Kidney capillary endothelial cell (primary cell): ENCODE results near the gene TBL1XR1.
A peak's percentile ranks its signal among the peaks of the same experiment; 100 is the strongest.

ENCODE experiments used
- DNase-seq: peaks from one replicate; pipeline ENCODE4 v3.0.0-alpha.2; 2018; ENCODE audit warnings: low spot score

Gene TBL1XR1

DNA sequence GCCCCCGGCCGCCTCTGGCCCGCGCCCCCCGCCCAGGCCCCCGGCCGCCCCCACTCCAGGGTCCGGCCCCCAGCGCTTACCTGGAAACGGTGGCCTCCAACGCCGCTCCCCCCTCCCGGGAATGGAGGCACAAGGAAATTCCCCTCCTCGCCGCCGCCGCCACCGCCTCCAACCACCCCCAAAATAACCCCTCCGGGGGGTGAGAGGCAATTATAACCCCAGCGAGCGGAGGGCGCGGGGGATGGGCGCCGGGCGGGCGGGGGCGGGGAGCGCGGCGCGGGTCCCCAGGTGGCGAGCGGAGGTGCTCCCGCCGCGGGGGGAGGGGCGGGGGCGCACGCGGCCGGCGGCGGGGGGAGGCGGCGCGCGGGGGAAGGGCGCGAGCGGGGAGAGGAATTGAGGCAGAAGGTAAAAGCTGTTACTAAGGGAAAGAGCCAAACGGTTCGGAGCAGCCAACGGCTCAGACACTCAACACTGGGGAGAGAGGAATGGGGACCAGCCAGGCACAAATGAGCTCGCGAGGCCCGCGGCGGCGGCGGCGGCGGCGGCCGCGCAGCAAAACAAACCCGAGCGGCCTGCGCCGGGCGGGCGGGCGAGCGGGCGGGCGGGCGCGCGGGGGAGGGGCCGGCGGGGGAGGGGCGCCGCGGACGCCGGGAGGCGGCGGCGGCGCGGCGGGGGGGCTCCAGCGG, at the start of gene TBL1XR1:
TSS of gene TBL1XR1 (minus strand) at position 442 of the 686 bp plus-strand sequence. CDS start 132,505 bp downstream, outside the sequence.
- DNase-seq = peak; percentile 85

- DNase-seq = no peak
These were observed 48.0 kb upstream of the TBL1XR1 start for GRCh38 chr3:177245250-177245649.

DNA sequence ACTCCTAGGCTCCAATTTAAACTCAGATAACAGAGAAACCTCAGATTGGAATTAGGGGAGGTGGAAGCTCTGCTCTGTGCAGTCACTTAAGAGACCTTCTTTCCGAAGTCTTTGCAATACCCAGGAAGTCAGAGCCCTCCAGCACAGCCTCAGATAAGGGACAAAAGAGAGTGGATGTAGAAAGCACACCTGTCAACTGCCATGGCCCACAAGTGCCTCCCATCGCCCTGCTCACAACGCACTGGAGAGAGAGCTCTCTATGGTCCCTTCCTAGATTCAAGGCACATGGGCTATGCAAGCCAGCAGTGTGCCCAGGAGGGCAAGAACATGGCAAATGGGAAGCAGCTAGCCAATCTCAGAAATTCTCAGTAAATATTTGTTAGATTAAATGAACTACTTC, 47.3 kb upstream of the TBL1XR1 start:
- DNase-seq = no peak

GRCh38 chr3:177238686-177239216, 41.5 kb upstream of the TBL1XR1 start:
- no peak for DNase-seq

- DNase-seq = no peak
These were observed 39.9 kb upstream of the TBL1XR1 start for GRCh38 chr3:177237206-177237605.

- DNase-seq = peak; percentile 28
These were observed 39.4 kb upstream of the TBL1XR1 start for GRCh38 chr3:177236704-177237103.

GRCh38 chr3:177234121-177234520, 36.8 kb upstream of the TBL1XR1 start:
- peak; percentile 47 for DNase-seq

GRCh38 chr3:177231242-177231641, 34.0 kb upstream of the TBL1XR1 start:
- no peak for DNase-seq

GRCh38 chr3:177230641-177231040, 33.4 kb upstream of the TBL1XR1 start:
- DNase-seq = no peak

DNA sequence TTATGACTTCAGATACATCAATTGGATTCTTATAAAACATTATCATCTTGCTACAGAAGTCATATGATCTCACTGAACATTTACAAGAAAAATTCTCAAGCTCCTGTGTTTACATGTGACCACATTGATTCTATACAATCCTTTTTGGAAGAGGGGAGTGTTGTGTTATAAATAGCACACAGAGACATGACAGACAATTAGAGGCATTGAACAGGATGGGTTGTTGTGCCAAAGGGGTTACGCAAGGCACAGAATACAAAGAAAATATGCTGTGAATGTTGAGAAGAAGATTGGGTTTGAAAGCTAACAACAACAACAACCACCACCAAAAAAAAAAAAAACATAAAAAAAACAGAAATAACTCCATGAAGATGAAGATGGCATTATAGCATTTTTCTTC, 32.5 kb upstream of the TBL1XR1 start:
- DNase-seq = no peak

GRCh38 chr3:177228601-177229190, 31.4 kb upstream of the TBL1XR1 start:
- DNase-seq = no peak

DNA sequence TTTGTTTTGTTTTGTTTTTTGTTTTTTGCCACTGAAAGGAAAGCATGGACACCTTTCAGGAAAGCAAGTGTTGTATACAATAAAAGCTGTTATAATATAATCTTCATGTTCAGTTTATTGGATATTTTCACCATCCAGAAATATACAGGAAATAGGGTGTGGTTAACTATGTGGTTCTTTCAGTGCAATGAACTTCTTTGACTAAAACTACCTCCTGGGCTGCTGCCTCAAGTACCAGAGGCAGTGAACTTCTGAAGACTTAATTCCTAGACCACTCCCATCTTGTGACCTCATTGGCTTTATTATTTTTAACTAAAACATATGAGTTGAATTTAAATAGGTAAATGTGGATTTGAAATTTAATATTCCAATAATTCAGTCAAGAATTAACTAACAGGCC, 27.1 kb upstream of the TBL1XR1 start:
- no peak for DNase-seq

DNA sequence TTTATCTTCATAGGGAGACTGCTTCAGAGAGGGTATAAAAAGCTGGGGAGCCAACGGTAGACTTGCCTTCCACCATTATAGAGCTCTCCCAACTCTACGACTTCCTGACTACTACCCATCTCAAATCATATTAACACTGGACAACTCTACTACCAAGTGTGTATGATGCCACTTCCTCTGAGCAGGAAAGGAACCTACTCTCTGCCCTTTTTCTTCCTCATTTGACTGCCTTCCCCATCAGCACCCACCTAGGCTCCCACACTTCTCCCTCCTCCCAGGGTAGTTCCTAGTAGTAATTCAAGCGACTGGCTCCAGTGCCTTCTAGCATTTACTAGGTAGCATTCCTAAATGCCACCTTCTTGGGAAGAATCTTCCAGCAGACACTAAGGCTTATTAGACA, 24.5 kb upstream of the TBL1XR1 start:
- DNase-seq = no peak

GRCh38 chr3:177220136-177220974, 23.1 kb upstream of the TBL1XR1 start:
- DNase-seq = no peak

DNA sequence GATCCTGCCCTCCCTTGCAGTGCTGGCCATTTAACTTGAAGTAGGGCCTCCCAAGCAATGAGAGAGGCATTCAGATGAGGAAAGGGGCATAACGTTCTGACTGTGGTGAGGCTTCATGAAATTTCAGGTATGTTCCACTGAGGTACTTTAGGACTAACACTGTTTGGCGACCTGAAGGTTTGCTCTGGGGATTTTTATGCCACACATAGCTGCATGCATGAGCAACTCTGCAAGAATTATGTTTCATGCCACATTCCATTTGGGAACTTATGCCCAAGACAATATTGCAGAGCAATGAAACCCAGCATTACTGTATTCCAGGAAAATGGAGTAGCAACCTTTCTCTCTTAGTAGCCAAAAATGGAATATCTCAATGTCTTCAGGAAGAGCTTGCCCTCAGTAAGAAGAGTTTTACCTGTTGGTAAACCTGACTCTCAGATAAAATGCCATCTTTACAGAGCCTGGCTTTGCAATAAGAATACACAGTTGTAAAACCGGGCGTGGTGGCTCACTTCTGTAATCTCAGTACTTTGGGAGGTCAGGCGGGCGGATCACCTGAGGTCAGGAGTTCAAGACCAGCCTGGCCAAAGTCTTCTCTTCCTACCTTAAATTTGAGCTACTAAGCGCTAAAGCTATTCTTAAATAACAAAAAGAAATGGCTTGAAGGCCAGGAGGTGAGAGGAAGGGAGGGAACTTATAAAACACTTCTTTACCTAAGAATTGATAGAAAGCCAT, 16.7 kb upstream of the TBL1XR1 start:
- no peak for DNase-seq

- DNase-seq = no peak
These were observed 15.5 kb upstream of the TBL1XR1 start for GRCh38 chr3:177212756-177213155.

GRCh38 chr3:177212278-177212610, 15.0 kb upstream of the TBL1XR1 start:
- DNase-seq = no peak

DNA sequence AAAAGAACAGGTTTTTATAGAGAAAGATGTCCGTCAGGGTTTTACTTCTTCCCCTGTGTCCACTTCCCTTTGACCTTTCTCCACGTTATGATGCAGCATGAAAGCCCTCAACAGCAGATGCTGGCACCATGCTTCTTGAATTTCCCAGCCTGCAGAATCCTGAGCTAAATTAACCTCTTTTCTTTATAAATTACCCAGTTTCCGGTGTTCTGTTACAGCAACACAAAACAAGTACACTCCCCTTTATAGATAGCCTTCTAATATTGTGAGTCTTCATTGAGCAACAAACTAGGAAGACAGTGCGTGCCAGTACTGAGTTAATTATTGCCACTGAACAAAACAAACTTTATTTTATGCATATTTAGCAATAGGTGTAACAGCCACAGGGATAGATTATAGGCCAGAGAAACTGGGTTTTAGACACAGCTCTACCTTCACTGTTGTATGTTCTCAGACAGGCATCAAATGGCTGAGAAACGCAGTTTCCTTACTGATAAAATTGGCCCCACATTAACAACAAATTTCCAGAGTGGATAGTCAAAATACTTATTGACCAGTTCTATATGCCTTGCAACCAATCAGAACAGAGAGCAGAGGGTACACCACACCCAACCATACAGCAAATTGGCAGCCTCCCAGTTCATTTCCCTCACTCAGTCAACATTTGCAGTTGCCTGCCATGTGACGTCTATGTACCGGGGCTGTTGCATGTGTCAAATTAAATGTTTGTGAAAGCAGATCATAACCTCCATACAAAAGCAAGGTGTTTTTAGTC, 14.4 kb upstream of the TBL1XR1 start:
- no peak for DNase-seq

DNA sequence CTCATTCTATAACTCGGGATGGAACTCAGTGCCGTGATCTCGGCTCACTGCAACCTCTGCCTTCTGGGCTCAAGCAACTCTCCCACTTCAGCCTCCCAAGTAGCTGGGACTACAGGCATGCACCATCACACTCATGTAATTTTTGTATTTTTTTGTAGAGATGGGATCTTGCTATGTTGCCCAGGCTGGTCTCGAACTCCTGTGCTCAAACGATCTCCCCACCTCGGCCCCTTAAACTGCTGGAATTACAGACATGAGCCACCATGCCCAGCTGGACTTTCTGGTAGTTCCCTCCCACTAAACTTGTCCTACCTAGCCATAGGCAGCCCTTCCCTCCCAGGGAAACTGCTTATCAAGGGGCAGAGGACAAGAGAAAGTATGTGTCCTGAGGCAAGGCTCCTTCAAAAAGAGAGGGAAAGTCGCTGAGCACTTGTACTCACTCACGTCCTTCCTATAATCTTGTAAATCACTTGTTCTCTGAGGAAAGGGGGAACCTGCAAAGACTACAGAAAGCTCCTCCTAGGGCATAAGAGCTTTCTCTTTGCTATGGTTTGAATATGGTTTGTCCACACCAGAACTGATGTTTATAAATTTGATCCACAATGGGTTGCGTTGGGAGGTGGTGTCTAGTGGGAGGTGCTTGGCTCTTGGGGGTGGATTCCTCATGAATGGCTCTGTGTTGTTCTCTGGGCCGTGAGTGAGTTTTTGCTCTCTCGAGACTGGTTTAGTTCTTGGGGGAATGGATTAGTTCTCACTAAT, 13.6 kb upstream of the TBL1XR1 start:
- DNase-seq = no peak

GRCh38 chr3:177209509-177209908, 12.2 kb upstream of the TBL1XR1 start:
- no peak for DNase-seq

DNA sequence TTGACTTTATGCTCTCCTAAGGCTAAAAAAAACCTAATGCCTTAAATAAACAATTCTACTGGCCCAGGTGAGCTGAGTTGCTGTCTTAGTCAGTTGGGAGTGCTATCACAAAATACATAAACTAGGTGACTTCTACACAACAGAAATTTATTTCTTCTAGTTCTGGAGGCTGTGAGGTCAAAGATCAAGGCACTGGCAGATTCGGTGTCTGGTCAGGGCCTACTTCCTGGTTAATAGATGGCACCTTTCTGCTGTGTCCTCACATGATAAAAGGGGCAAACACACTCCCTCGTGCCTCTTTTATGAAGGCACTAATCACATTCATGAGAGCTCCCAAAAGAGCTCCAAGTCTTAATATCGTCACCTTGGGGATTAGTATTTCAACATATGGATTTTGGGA, 11.5 kb upstream of the TBL1XR1 start:
- DNase-seq = no peak
